Measurements from ENCODE around the gene TDP1. TPM values are rescaled to one million over a fixed set of nuclear protein-coding genes. Genes with fewer than 3 reads are reported as not detected.
"Not testable (repeated sequence)": the region's sequence is repeated elsewhere in the genome, so short reads cannot be mapped to it uniquely, and the experiment has no call there.

TDP1 gene
- total RNA-seq, 1 donor: 24.8 TPM

DNA sequence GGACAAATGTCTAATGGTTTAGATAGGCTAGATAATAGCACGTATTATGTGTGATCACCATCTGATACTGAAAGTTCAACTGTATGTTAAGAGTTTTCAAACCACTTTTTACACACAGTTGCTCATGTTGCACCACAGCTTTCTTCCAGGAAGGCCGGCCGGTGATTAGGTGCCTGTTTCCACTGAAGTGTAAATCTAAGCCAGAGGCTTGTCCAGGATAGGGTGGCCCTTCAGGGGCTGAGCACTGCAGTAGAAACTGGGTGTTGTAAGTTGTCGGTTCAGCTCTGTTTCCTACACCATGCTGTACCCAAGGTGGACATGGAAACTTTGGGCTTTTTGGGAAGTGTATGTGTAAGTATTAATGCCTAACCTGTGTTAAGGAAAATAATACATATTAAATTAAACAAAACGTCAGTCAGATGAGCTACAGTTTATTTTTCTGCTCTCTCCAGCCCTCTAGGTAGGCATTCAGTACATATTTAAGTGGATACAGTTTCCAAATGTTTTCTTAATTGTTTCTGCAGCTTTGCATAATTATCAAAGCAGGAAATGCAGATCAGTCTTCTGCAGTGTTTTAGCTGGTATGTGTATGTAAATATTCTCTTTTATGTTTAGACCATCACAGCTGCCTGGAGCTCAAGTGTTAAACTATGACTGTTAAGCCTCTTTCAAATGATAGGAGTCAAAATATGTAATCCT, 30.9 kb downstream of the TDP1 start:
- no peak for DNase-seq (ENCODE audit: low read depth in 2 of 3, low spot score in 2 of 3)

DNA sequence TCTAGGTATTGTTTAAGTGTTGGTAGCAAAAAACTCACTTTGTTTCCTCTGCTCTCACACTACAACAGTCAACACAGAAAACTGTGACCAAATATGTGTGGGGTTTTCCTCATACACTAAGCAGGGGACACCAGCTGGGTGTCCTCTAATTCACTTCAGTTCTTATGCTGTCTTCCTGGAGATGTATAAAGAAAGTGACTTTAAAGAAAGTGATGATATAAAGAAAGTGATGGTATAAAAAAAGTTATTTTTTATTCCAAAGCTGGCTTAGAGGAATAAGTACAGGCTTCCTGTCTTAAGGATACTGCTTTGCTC, 31.4 kb downstream of the TDP1 start:
- DNase-seq (ENCODE audit: low read depth in 2 of 3, low spot score in 2 of 3): no peak

- DNase-seq (ENCODE audit: low read depth in 2 of 3, low spot score in 2 of 3): no peak
Observed at GRCh38 chr14:89988787-89989186, 33.1 kb downstream of the TDP1 start.

- no peak for DNase-seq (ENCODE audit: low read depth in 2 of 3, low spot score in 2 of 3)
Observed at GRCh38 chr14:89990218-89990617, 34.5 kb downstream of the TDP1 start.

- no peak for DNase-seq (ENCODE audit: low read depth in 2 of 3, low spot score in 2 of 3)
Observed at GRCh38 chr14:89990623-89991275, 35.0 kb downstream of the TDP1 start.

GRCh38 chr14:89992273-89992672, 36.5 kb downstream of the TDP1 start:
- no peak for DNase-seq (ENCODE audit: low read depth in 2 of 3, low spot score in 2 of 3)

DNA sequence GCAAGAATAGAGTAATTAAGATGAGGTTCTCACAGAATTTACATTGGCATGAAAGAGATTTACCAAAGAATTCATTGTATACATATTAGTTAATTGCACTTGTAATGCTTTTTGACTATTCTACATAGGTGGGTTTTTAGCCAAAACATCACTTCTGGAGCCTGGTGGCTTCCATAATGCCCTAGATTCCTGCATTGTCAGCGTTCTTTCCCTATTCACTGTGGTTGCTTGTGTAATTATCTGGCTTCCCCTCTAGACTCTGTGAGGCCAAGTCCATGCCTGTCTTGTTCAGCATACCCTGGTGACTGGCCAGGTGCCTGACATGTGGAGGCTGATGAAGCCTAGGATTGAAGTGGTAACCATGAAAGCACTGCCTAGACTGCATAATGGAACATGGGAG, 41.2 kb downstream of the TDP1 start:
- no peak for DNase-seq (ENCODE audit: low read depth in 2 of 3, low spot score in 2 of 3)

DNA sequence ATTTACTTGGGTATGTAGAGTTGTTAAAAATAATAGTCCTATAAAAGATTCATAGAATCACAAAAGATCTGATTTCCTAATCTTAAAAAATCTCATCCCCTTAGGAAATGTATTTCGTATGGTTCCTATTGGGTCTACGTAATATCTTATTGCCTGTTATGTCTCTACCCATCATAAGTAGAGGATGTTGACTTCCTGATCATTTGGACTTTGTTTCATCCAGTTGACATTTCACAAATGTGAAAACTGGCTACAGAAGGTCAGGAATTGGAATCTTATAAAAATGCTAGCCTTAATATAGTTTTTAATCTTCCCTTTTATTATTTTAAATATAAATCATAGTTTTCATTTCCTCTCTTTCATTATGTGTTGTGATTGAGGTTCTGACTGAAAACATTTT, 45.2 kb downstream of the TDP1 start:
- no peak for DNase-seq (ENCODE audit: low read depth in 2 of 3, low spot score in 2 of 3)

- no peak for DNase-seq (ENCODE audit: low read depth in 2 of 3, low spot score in 2 of 3)
Observed at GRCh38 chr14:90003526-90004307, 48.0 kb downstream of the TDP1 start.

DNA sequence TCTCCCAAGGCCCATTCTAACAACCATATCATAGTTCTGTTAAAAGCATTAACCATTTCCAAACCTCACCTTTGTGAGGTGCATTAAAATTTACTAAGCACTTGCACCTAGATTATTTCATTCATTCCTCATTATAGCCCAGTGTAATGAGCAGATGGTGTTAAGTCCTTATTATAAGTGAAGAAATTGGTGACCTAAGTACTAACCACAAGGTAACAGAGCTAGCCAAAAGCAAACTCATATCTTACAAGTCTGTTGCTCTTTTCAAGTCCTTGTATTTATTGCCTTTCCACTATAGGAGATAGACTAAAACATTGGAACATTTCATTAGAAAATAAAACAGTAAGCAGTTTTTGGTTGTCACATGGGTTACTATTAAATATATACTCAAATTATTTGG, 49.7 kb downstream of the TDP1 start:
- DNase-seq (ENCODE audit: low read depth in 2 of 3, low spot score in 2 of 3): no peak

GRCh38 chr14:90005939-90006530, 50.3 kb downstream of the TDP1 start:
- DNase-seq (ENCODE audit: low read depth in 2 of 3, low spot score in 2 of 3): peak in 2 of 3 donors; percentile 3 to 6

DNA sequence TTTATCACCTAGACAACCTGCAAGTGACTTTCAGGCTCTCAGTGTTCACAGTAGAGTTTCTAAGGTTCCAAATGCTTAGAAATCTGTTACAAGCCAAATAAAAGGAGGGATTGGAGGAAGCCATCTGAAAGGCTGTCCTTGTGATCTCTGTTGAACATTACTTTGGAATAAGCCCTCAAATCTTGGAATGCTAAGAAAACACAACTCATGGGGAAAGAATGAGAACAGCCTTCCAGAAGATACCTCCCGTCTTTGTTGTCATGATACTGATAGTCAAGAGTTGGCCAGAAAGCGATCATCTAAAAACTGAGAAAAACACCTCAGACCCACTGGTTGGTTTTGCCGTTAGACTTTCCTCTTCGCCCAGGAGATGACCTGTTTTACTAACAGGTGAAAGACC, 61.6 kb downstream of the TDP1 start:
- no peak for DNase-seq (ENCODE audit: low read depth in 2 of 3, low spot score in 2 of 3)

DNA sequence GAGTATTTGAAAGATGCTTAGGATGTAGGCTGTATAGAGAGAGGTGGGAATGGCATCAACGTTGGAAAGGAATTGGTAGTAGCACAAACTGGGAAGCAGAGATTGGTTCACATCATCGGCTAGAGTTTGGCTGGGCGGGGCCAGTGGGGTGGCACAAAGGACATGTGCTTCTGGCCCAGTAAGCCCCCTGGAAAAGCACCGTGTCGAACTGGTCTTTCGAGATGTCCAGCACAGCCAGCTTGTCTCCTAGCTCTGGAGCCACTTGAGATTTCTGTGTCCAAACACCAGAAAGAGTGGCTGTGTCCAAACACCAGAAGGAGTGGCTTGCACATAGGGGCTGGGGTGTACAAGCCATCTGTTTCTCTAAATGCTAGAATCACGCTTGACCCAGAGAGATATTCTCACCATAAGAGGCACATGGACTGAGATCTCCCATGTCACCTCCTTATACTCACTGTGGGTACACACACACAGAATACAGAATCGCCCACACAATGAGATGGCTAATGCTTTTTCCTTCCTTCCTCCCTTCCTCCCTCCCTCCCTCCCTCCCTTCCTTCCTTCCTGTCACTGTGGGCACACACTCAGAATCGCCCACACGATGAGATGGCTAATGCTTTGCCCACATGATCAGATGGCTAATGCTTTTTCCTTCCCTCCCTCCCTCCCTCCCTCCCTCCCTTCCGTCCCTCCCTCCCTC, 64.2 kb downstream of the TDP1 start:
- DNase-seq (ENCODE audit: low read depth in 2 of 3, low spot score in 2 of 3): no peak

GRCh38 chr14:90023176-90023896, 67.6 kb downstream of the TDP1 start:
- no peak for DNase-seq (ENCODE audit: low read depth in 2 of 3, low spot score in 2 of 3)

DNA sequence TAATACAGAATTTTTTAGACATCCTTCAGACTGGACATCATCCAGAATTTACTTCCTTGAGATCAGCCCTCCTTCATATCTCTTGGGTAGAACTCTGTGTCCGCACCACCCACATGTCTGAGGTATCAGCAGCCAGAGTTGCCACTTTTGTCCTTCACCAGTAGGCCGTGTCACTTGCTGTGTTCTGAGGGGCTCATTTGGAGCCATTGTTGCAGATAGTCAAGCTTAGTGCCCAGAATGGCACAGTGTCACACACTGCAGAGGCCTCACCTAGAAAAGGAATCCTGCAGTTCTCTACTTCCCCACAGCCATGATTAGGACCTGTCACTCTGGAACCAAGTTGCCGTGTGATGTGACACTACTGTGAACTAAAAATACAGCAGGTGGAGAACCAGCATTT, 69.2 kb downstream of the TDP1 start:
- DNase-seq (ENCODE audit: low read depth in 2 of 3, low spot score in 2 of 3): no peak

- DNase-seq (ENCODE audit: low read depth in 2 of 3, low spot score in 2 of 3): not testable (repeated sequence)
Observed at GRCh38 chr14:90026608-90027007, 70.9 kb downstream of the TDP1 start.

- DNase-seq (ENCODE audit: low read depth in 2 of 3, low spot score in 2 of 3): no peak
Observed at GRCh38 chr14:90027842-90028241, 72.1 kb downstream of the TDP1 start.

DNA sequence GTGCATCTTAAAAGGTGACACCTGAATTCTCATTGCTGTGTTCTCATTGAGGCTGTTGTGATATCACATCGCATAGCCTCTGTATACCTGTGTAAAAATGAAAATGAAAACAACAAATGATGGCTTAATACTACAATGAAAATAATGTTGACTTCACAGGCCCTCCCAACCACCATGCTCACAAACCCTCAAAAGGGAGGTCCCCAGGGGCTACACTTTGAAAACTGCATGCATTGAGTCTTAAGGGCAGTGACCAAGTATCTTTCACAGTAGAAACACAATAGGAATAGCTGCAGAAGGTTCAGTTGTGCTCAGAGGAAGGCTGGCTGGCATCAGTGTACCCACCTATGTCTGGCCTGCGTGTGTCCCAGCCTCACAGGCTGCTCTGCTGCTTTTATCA, 78.4 kb downstream of the TDP1 start:
- DNase-seq (ENCODE audit: low read depth in 2 of 3, low spot score in 2 of 3): no peak

DNA sequence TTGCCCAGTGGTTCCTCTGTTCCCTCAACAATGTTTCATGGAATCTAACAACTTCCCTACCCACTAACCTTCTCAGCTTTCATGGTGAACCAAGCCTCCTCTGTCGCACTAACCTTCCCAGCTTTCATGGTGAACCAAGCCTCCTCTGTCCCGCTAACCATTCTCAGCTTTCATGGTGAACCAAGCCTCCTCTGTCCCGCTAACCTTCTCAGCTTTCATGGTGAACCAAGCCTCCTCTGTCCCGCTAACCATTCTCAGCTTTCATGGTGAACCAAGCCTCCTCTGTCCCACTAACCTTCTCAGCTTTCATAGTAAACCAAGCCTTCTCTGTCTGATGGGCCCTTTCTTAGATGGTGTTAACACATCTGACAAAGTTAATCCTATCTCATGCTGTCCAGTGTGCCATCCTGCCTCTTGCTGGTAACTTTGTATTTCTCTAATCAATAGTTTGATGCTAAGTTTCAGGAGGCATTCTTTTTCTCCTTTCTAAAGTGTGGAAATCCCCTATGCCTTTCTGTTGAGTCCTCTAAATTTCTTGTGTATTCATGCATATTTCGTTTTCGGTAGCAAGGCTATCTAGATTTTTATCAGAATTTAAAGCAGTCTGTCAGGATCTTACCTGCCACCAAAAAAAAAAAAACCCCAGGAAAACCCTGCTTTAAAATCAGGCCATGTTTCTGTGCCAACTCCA, 79.3 kb downstream of the TDP1 start:
- DNase-seq (ENCODE audit: low read depth in 2 of 3, low spot score in 2 of 3): no peak
